GM12801 (cell line): ENCODE measurements around the gene ZBTB3.

Experiments
- CTCF ChIP-seq: IDR thresholded peaks from one replicate; pipeline ENCODE4 v1.5.1; 2011; ENCODE audit warnings: control low read depth; ENCODE audit not compliant: insufficient read length; ENCODE audit errors: extremely low read depth

Gene ZBTB3

GRCh38 chr11:62709247-62710000 lies 44.5 kb downstream of the ZBTB3 start:
- TF ChIP-seq CTCF = no peak

GRCh38 chr11:62708793-62709192 lies 45.2 kb downstream of the ZBTB3 start:
- no peak for TF ChIP-seq CTCF

- TF ChIP-seq CTCF = no peak
Measured at GRCh38 chr11:62708392-62708791, 45.6 kb downstream of the ZBTB3 start.

GRCh38 chr11:62707277-62707861 lies 46.6 kb downstream of the ZBTB3 start, which contains the start of the genes BSCL2 and GNG3:
Gene BSCL2 (minus strand): TSS chr11:62707424. CDS start chr11:62707195, 229 bp downstream.
Gene GNG3 (plus strand): TSS chr11:62707676. CDS start chr11:62708296, 620 bp downstream.
- TF ChIP-seq CTCF = no peak

GRCh38 chr11:62706850-62707247 lies 47.1 kb downstream of the ZBTB3 start:
- TF ChIP-seq CTCF = no peak

- no peak for TF ChIP-seq CTCF
Measured at GRCh38 chr11:62705880-62706849, 47.8 kb downstream of the ZBTB3 start.

- no peak for TF ChIP-seq CTCF
Measured at GRCh38 chr11:62705413-62705812, 48.5 kb downstream of the ZBTB3 start.
